SH-SY5Y (cell line): Measurements from ENCODE around the gene SPANXA2.

ENCODE experiments used
- GATA2 ChIP-seq: IDR thresholded peaks from 2 replicates; pipeline ENCODE4 v1.6.1; 2011; ENCODE audit warnings: mild to moderate bottlenecking, low read depth, low read length
- GATA3 ChIP-seq: IDR thresholded peaks from 2 replicates; pipeline ENCODE4 v1.6.1; 2011; ENCODE audit warnings: low read depth, mild to moderate bottlenecking, low read length, moderate library complexity

- TF ChIP-seq GATA2 (no peak), GATA3 (no peak)
Measured at GRCh38 chrX:141609111-141609510, 19.6 kb downstream of the SPANXA2 start.
